ENCODE data around the gene CLASP2. TPM values are rescaled to one million over a fixed set of nuclear protein-coding genes. Genes with fewer than 3 reads are reported as not detected.

Gene CLASP2
- polyA plus RNA-seq, 1 experiment, result 27.4 TPM

DNA sequence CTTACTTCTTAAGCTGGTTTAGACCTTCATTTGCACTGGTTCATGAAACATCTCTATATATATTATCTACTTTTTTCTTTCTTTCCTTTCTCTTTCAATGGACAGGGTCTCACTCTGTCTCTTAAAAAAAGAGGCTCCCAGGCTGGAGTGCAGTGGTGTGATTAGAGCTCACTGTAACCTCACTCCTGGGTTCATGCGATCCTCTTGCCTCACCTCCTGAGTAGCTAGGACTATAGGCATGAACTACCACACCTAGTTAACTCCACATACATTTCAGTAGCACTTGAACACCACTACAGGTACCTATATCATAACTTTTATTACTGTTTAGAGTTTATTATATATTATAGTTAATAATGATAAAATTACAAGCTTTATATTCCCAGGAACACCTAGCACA, 160.8 kb downstream of the CLASP2 start:
- DNase-seq (ENCODE audit: low read depth, low spot score), result no peak
- no peak overlapping the region for H3K27ac ChIP-seq (ENCODE audit: low read depth, low read length)
- H3K4me3 ChIP-seq (ENCODE audit: low read depth, low read length), result no peak overlapping the region
- ChIA-PET POLR2A (no interaction called here), CTCF (no interaction called here)
- H3K27me3 ChIP-seq (ENCODE audit: control insufficient read depth, insufficient read depth, low read length), result no peaks in the 10 kb centered on the region
- TF ChIP-seq, protein P1, sequence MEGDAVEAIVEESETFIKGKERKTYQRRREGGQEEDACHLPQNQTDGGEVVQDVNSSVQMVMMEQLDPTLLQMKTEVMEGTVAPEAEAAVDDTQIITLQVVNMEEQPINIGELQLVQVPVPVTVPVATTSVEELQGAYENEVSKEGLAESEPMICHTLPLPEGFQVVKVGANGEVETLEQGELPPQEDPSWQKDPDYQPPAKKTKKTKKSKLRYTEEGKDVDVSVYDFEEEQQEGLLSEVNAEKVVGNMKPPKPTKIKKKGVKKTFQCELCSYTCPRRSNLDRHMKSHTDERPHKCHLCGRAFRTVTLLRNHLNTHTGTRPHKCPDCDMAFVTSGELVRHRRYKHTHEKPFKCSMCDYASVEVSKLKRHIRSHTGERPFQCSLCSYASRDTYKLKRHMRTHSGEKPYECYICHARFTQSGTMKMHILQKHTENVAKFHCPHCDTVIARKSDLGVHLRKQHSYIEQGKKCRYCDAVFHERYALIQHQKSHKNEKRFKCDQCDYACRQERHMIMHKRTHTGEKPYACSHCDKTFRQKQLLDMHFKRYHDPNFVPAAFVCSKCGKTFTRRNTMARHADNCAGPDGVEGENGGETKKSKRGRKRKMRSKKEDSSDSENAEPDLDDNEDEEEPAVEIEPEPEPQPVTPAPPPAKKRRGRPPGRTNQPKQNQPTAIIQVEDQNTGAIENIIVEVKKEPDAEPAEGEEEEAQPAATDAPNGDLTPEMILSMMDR (IDR thresholded peaks at IDR 0.05; ENCODE audit: low read depth, low read length), result no peak
- no peaks in the 10 kb centered on the region for H3K9me3 ChIP-seq (ENCODE audit: control insufficient read depth, insufficient read depth, low read length)

DNA sequence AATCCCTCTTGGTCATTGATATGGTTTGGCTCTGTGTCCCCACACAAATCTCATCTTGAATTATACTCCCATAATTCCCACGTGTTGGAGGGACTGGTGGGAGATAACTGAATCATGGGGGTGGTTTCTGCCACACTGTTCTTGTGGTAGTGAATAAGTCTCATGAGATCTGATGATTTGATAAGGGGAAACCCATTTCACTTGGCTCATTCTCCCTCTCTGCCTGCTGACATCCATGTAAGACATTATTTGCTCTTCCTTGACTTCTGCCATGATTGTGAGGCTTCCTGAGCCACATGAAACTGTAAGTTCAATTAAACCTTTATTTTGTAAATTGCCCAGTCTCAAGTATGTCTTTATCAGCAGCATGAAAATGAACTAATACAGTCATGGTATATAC, 171.0 kb downstream of the CLASP2 start:
- no peak for DNase-seq (ENCODE audit: low read depth, low spot score)
- TF ChIP-seq, protein P1 (IDR thresholded peaks at IDR 0.05; ENCODE audit: low read depth, low read length), result no peak
- ChIA-PET POLR2A (no interaction called here), CTCF (no interaction called here)
- H3K27me3 ChIP-seq (ENCODE audit: control insufficient read depth, insufficient read depth, low read length), result no peaks in the 10 kb centered on the region
- no peak overlapping the region for H3K4me3 ChIP-seq (ENCODE audit: low read depth, low read length)
- no peaks in the 10 kb centered on the region for H3K9me3 ChIP-seq (ENCODE audit: control insufficient read depth, insufficient read depth, low read length)
- no peak overlapping the region for H3K27ac ChIP-seq (ENCODE audit: low read depth, low read length)

DNA sequence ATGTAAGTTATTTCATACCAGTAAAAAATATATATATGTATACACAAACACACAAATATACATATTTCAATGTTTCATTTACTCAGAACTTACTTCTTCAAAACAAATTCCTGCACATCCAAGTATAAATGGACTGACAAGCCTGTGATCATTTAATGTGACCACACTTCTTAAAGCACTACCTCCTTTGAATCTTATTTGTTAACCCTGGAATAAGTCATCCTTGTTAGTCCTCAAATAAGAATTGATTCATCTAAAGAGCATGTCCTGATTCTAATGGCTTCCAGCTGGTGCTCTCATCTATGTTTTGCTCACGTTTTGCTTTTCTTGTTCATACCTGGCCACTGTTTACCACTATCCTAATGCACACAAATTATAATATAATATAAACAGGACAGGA, 173.9 kb downstream of the CLASP2 start:
- ChIA-PET CTCF (interaction anchor here (1.5 kb wide), 1 partner anchor 243 kb away, joined by 5 read pairs; no protein-coding TSS in a partner anchor), POLR2A (no interaction called here)
- no peak for DNase-seq (ENCODE audit: low read depth, low spot score)
- Histone ChIP-seq H3K9me3 (ENCODE audit: control insufficient read depth, insufficient read depth, low read length) (no peaks in the 10 kb centered on the region), H3K27ac (ENCODE audit: low read depth, low read length) (no peak overlapping the region), H3K27me3 (ENCODE audit: control insufficient read depth, insufficient read depth, low read length) (no peaks in the 10 kb centered on the region), H3K4me3 (ENCODE audit: low read depth, low read length) (no peak overlapping the region)
- TF ChIP-seq, protein P1 (IDR thresholded peaks at IDR 0.05; ENCODE audit: low read depth, low read length), result no peak

DNA sequence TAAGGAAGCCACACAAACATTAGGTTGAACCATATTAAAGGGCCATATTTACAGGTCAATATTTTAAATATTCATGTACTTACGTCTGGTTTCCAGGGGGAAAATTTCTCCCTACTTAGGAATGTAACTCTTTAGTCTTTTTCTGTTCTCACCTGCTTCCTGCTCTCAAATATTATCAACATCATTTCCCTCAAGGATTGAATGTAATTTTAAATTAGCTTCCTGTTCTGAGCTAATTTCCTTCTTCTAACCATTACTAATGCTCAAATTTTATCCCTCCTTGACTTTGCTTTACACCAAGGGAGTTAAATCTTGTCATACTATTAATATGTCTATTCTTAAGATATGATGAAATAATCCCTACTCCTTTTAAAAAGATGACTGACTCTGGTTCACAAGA, 174.5 kb downstream of the CLASP2 start:
- ChIA-PET POLR2A (no interaction called here), CTCF (no interaction called here)
- Histone ChIP-seq H3K27me3 (ENCODE audit: control insufficient read depth, insufficient read depth, low read length) (no peaks in the 10 kb centered on the region), H3K9me3 (ENCODE audit: control insufficient read depth, insufficient read depth, low read length) (no peaks in the 10 kb centered on the region), H3K27ac (ENCODE audit: low read depth, low read length) (no peak overlapping the region), H3K4me3 (ENCODE audit: low read depth, low read length) (no peak overlapping the region)
- TF ChIP-seq, protein P1 (IDR thresholded peaks at IDR 0.05; ENCODE audit: low read depth, low read length), result no peak
- DNase-seq (ENCODE audit: low read depth, low spot score), result no peak

DNA sequence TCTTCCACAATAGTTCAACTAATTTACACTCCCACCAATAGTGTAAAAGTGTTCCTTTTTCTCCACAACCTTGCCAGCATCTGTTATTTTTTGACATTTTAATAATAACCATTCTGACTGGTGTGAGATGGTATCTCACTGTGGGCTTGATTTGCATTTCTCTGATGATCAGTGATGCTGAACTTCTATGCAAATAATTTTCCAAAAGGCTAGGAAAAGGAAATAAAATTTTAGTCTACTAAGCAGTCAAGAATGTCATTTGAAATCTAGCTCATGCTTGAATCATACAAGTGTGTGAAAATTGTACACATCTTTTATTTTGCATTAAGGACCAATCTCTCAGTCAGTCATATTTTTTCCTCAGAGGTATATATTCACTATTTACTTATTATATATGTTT, 176.1 kb downstream of the CLASP2 start:
- Histone ChIP-seq H3K27me3 (ENCODE audit: control insufficient read depth, insufficient read depth, low read length) (no peaks in the 10 kb centered on the region), H3K27ac (ENCODE audit: low read depth, low read length) (no peak overlapping the region), H3K9me3 (ENCODE audit: control insufficient read depth, insufficient read depth, low read length) (no peaks in the 10 kb centered on the region), H3K4me3 (ENCODE audit: low read depth, low read length) (no peak overlapping the region)
- DNase-seq (ENCODE audit: low read depth, low spot score), result no peak
- TF ChIP-seq, protein P1 (IDR thresholded peaks at IDR 0.05; ENCODE audit: low read depth, low read length), result no peak
- CTCF ChIA-PET, result interaction anchor here (0.5 kb wide), 1 partner anchor 468 kb away, joined by 3 read pairs; no protein-coding TSS in a partner anchor
- POLR2A ChIA-PET, result no interaction called here
